Stomach (tissue), 4 donors: ENCODE measurements around the gene DFFA.

Experiments
- EP300 ChIP-seq: sonication (generic); formaldehyde crosslinking; IDR thresholded peaks from one replicate; pipeline ENCODE4 v1.6.1; 2017; ENCODE audit warnings: antibody characterized with exemption
- POLR2A ChIP-seq, 4 donors: fragments of 450-650 bp; IDR thresholded peaks; one replicate each; pipeline ENCODE4 v1.6.1; 2016; ENCODE audit warnings: antibody characterized with exemption in 4 of 4, control low read depth in 2 of 4, mild to moderate bottlenecking in 1 of 4, moderate library complexity in 1 of 4
- POLR2AphosphoS5 ChIP-seq, 3 donors: sonication (generic); formaldehyde crosslinking; IDR thresholded peaks; one replicate each; pipeline ENCODE4 v1.6.1; 2016; ENCODE audit warnings: antibody characterized with exemption in 3 of 3
- TF ChIP-seq, protein P1 (sequence below), 7 experiments: fragments of 450-650 bp in 4 of 7; fragments of 200-600 bp in 3 of 7; sonication (generic) in 3 of 7; IDR thresholded peaks; one replicate each; pipeline ENCODE4 v1.5.1; 2016 to 2019; ENCODE audit warnings: antibody characterized with exemption in 7 of 7, control low read depth in 2 of 7, mild to moderate bottlenecking in 1 of 7

DNA sequence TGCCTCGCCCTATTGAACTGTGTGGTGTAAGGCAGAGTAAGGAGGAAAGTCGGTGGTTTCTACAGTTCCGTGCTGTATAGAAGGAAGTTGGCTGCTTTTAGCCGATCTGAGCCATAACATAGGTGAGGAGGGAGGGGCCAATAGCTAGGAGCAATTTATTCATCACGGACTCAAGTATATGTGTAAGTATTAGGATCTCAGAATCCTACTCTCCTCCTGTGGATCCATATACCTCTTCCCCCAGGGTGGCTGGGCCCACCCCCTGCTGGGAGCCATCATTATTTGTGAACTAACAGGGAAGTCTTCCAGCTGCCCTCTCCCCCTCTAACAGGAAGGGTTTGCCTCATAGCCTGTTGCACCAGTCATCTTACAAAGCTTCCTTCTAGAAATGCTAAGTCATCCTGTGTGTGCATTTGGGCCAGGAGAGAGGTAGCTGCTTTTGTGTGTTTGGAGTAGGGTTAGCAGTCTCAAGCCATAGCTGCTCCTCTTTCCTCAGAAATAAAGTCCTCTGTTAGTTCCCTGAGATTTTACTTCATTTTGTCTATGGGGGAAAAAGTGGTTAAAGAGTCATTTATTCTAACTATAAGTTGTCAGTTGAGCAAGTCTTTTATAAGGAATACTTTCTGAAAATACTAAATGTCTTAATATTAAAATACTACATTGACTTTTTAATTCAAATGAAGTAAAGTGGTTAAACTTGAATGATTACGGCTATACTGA lies 57.0 kb downstream of the DFFA start:
- TF ChIP-seq, protein P1, sequence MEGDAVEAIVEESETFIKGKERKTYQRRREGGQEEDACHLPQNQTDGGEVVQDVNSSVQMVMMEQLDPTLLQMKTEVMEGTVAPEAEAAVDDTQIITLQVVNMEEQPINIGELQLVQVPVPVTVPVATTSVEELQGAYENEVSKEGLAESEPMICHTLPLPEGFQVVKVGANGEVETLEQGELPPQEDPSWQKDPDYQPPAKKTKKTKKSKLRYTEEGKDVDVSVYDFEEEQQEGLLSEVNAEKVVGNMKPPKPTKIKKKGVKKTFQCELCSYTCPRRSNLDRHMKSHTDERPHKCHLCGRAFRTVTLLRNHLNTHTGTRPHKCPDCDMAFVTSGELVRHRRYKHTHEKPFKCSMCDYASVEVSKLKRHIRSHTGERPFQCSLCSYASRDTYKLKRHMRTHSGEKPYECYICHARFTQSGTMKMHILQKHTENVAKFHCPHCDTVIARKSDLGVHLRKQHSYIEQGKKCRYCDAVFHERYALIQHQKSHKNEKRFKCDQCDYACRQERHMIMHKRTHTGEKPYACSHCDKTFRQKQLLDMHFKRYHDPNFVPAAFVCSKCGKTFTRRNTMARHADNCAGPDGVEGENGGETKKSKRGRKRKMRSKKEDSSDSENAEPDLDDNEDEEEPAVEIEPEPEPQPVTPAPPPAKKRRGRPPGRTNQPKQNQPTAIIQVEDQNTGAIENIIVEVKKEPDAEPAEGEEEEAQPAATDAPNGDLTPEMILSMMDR (IDR thresholded peaks at IDR 0.05): no peak
- TF ChIP-seq POLR2A (IDR thresholded peaks at IDR 0.05): no peak
- peak in 2 of 3 donors; percentile 47 to 65 for TF ChIP-seq POLR2AphosphoS5 (IDR thresholded peaks at IDR 0.05)
- no peak for TF ChIP-seq EP300
